Stimulated activated naive CD8-positive, alpha-beta T cell treated with anti-CD3 and anti-CD28 coated beads, Interleukin-15, amount 100 ng/mL, for 72 hours (primary cell): ENCODE data around the gene FYN.
"Not testable (repeated sequence)": the region's sequence is repeated elsewhere in the genome, so short reads cannot be mapped to it uniquely, and the experiment has no call there.

Experiments
- ATAC-seq: fragments of 150-1000 bp; cut with Tn5 transposase; 2 replicates; pipeline ENCODE4 v1.10.0; 2021; ENCODE audit warnings: mild to moderate bottlenecking, moderate library complexity
- DNase-seq, 2 donors: peaks; one replicate each; pipeline ENCODE4 v3.0.0; 2021 to 2022
- H3K27ac Mint-ChIP-seq, 2 donors: one replicate each; pipeline ENCODE4 v1.8.0; 2022; ENCODE audit warnings: mild to moderate bottlenecking in 2 of 2, mixed read lengths in 2 of 2, moderate library complexity in 2 of 2
- H3K27me3 Mint-ChIP-seq: one replicate; pipeline ENCODE4 v1.8.0; 2022; ENCODE audit warnings: mixed read lengths
- H3K4me1 Mint-ChIP-seq: one replicate; pipeline ENCODE4 v1.8.0; 2022; ENCODE audit warnings: mild to moderate bottlenecking, mixed read lengths
- H3K4me3 Mint-ChIP-seq, 2 donors: one replicate each; pipeline ENCODE4 v1.8.0; 2022; ENCODE audit warnings: mild to moderate bottlenecking in 2 of 2, mixed read lengths in 2 of 2, moderate library complexity in 1 of 2
- H3K9me3 Mint-ChIP-seq, 2 donors: one replicate each; pipeline ENCODE4 v1.8.0; 2022; ENCODE audit warnings: mixed read lengths in 2 of 2

The FYN gene

DNA sequence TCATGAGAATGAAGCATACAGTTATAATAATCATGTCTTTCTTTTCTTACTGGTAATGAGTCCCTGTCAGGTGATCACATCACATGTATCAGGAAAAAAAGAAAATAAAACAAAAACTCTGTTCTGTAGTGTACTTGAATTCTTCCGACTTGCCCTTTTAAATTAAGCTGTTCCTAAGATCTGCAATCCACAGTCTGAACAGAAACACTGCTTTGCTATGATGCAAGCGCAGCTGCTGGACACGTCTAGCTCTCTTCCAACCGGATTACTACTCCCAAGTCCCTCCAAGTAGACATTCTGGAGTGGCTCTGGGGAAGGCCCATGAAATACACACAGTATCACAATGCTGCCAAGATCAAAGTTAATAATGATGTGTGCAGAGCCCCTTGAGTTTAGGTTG, 83.7 kb downstream of the FYN start:
- Mint-ChIP-seq H3K27me3 (no peaks in the 10 kb centered on the region), H3K27ac (no peak overlapping the region), H3K9me3 (no peaks in the 10 kb centered on the region), H3K4me1 (peaks cover 15% of the 10 kb centered on the region), H3K4me3 (no peak overlapping the region)
- ATAC-seq = no peak
- DNase-seq = no peak

DNA sequence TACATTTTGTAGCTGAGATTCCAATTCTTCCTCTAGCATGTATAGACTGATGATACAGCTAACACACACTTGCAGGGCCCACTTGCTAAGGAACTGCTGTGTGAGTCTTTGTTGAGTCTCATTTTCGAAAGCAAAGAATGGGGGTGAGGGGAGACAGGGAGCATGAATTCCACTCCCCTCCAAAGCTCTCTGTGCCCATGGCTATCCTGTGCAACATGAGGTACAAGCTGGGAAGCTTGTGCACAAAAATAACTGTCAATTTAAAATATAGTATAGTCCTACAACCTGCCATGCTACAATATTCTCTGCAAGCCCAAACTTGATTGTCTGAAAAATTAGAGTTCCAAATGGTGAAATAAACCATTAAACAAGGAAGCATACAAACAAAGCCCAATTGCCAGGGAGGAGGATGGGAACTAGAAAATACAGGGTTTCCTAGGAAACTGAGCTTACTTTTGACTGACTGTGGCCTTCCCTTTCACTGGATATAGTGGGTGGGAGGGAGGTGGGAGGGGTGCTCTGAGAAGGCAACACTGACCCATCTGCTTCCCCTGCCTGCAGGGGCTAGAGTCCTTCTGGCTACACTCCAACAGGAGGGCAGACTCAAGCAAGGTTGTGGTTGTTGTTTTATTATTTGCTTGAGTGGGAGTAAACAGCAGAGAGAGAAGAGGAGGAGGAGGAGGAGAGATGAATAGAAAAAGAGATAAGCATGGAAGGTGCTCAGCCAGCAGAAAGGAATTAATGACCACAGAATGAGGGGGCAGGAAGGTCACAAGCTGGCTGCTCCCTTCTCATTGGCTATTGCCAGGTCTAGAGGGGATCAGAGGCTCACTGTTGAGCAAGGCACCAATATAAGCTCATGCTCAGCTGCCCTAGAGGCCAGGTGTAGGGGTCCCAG, 84.6 kb downstream of the FYN start:
- no peak for ATAC-seq
- Mint-ChIP-seq H3K4me3 (no peak overlapping the region), H3K9me3 (no peaks in the 10 kb centered on the region), H3K27ac (no peak overlapping the region), H3K4me1 (peaks cover 25% of the 10 kb centered on the region), H3K27me3 (no peaks in the 10 kb centered on the region)
- DNase-seq = no peak

DNA sequence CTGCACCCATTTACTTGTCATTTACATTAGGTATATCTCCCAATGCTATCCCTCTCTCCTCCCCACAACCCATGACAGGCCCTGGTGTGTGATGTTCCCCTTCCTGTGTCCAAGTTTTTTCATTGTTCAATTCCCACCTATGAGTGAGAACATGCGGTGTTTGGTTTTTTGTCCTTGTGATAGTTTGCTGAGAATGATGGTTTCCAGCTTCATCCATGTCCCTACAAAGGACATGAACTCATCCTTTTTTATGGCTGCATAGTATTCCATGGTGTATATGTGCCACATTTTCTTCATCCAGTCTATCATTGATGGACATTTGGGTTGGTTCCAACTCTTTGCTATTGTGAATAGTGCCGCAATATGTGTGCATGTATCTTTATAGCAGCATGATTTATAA, 87.1 kb downstream of the FYN start:
- not testable (repeated sequence) for H3K27ac Mint-ChIP-seq, DNase-seq, H3K27me3 Mint-ChIP-seq, H3K4me3 Mint-ChIP-seq, ATAC-seq, H3K9me3 Mint-ChIP-seq
- peaks cover 49% of the 10 kb centered on the region for H3K4me1 Mint-ChIP-seq

DNA sequence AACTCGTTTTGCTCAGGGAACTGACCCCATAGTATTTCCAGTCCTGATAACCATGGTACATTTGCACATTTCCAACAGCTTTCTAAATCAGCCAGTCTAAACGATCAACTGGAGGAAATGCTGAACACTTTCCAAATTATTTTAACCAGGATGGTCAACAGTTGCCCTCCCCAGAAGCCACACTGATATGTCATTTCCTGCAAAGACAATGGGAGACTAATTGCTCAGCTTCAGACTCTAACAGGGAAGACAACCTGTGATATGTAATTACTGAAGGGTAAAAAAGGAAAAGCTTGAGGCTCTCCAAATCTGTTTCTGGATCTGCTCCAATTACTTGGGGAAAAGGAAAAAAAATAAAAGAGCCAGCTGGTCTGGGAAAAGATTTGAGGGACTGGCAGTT, 88.8 kb downstream of the FYN start:
- H3K4me1 Mint-ChIP-seq = peaks cover 66% of the 10 kb centered on the region
- H3K27ac Mint-ChIP-seq = no peak overlapping the region
- no peak for ATAC-seq
- H3K9me3 Mint-ChIP-seq = no peaks in the 10 kb centered on the region
- no peaks in the 10 kb centered on the region for H3K27me3 Mint-ChIP-seq
- DNase-seq = no peak
- no peak overlapping the region for H3K4me3 Mint-ChIP-seq

DNA sequence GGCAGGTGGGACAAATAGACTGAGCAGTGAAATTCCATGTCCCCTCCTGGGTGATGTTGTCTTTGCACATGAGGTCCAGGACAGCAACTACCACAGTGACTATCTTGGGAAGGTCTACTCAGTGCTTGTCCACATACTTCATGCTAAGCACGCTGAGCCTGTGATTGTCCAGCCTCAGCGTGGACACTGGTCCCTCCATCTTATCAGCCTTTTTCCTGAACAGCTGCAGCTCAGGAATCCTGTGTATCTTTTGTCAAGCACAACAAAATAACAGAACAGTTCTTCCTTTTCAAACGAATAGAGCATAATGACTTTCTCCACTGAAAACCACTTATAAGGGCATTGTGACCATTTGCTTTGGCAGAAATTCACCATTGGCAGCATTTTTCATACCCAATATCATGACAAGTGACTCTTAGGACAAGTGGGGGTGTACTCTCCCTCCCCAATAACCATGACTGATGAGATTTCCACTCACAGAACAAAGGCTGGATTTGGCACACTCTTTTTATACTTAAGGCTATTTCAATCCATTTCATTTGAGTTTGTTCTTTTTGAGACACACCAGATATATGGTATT, 90.3 kb downstream of the FYN start:
- H3K4me3 Mint-ChIP-seq = no peak overlapping the region

DNA sequence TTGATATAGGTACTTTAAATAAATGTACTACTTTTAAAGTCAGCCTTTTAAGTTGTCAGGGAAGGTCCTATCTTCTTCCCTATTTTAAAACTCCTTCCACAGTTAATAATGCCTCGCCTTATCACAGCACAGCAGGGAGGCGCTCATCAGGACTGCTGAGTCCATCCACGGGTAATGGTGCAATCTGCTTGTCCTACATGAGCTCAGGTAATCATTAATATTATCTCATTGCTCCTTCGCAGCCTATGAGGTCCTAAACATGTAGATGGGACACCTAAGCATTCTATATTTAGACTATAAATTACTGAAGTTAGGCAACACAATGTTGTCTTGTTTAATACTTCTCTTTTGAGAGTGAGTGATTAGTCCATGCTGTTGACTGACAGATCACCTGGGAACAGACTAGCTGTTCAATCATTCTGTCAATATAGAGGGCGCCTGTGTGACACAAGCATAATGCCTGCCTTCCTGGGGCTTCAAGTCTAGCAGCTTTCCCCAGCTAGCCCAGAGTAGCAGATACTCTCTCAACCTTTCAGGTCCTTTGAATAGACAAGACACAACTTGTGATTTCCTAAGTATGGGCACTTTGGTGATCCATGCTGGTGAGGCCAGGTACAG, 91.0 kb downstream of the FYN start:
- H3K4me3 Mint-ChIP-seq = no peak overlapping the region
- peaks cover 87% of the 10 kb centered on the region for H3K4me1 Mint-ChIP-seq
- H3K27ac Mint-ChIP-seq = peak overlapping the region in 1 of 2 donors; percentile 39
- no peaks in the 10 kb centered on the region for H3K27me3 Mint-ChIP-seq
- ATAC-seq (no peak), DNase-seq (no peak)
- H3K9me3 Mint-ChIP-seq = no peaks in the 10 kb centered on the region

More for the DNA sequence above, 90.3 kb downstream of the FYN start:
- H3K27me3 Mint-ChIP-seq = no peaks in the 10 kb centered on the region
- no peaks in the 10 kb centered on the region for H3K9me3 Mint-ChIP-seq
- ATAC-seq (no peak), DNase-seq (no peak)
- H3K4me1 Mint-ChIP-seq = peaks cover 80% of the 10 kb centered on the region
- H3K27ac Mint-ChIP-seq = no peak overlapping the region

DNA sequence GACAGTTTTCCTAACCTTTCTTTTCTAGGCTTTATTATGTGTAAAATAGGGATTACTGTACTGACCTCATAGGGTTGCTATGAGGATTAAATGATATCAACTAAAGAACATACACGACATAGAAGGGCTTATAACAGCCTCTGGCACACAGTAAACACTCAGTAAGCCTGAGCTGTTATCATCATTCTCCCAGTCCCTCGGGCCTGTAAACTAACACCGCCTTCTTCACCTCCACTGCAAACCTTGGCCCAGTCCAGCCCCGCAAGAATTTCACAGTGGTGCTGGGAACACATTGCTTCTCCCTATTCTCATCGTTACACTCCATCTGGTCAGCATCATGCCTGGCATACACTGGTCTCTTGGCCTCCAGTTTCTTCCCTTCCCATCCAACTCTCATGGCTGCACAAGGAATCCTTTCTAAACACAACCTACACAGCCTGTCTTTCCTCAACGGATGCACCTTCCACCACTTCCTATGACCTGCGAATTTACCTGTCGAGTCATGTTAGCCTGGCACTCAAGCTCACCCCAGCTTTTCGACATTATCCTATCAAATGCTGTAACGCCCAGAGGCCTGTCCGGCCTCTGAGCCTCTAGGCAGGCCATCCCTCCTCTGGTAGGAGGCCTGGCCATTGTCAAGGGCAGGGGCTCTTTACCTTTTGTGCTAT, 92.1 kb downstream of the FYN start:
- Mint-ChIP-seq H3K4me3 (peak overlapping the region; percentile 15 to 18), H3K27ac (peak overlapping the region; percentile 60 to 70)

DNA sequence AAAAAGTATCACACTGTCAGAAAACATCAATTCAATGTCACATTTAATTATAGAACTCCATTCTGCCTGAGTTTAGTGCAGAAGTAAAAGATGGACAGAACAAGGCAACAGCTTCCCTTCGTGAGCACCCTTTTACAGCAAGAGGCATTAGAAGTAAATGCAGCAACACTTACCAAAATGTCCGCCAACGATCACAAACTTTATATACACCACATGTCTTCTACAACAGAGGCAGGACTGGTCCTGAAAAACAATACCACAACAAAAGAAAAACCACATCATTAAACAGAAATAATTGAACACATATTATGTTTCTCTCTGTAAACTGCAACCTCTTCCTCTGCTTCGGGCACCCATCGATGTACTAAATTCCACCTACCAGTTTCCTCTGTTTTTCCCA, 92.9 kb downstream of the FYN start:
- H3K4me3 Mint-ChIP-seq = no peak overlapping the region
- no peaks in the 10 kb centered on the region for H3K9me3 Mint-ChIP-seq
- no peak for DNase-seq
- peaks cover 99% of the 10 kb centered on the region for H3K4me1 Mint-ChIP-seq
- no peak for ATAC-seq
- no peaks in the 10 kb centered on the region for H3K27me3 Mint-ChIP-seq
- H3K27ac Mint-ChIP-seq = peak overlapping the region; percentile 13 to 29

More for the DNA sequence above, 92.1 kb downstream of the FYN start:
- no peaks in the 10 kb centered on the region for H3K27me3 Mint-ChIP-seq
- DNase-seq (no peak), ATAC-seq (peak; percentile 37)
- H3K4me1 Mint-ChIP-seq = peaks cover 96% of the 10 kb centered on the region
- no peaks in the 10 kb centered on the region for H3K9me3 Mint-ChIP-seq

DNA sequence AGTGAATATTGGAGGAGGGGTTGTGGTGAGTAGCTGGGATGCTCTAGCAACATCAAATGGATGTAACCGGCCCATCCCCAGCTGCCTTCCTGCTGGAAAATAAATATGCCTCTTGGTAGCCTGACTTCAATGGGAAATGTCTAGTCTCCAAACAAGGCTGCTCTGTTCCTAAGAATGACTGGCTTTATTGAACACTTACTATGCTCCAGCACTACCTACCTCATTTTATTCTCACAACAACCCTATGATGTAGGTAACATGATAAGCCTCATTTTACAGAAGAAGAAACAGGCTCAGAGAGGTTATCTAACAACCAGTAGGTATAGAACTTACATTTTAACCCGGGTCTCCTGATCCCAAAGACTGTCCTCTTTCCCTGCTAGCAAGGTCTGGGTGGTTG, 93.6 kb downstream of the FYN start:
- ATAC-seq = no peak
- H3K4me3 Mint-ChIP-seq = peak overlapping the region in 1 of 2 donors; percentile 11
- no peak for DNase-seq
- H3K27ac Mint-ChIP-seq = peak overlapping the region in 1 of 2 donors; percentile 36
- no peaks in the 10 kb centered on the region for H3K9me3 Mint-ChIP-seq
- no peaks in the 10 kb centered on the region for H3K27me3 Mint-ChIP-seq
- H3K4me1 Mint-ChIP-seq = peaks cover 99% of the 10 kb centered on the region

DNA sequence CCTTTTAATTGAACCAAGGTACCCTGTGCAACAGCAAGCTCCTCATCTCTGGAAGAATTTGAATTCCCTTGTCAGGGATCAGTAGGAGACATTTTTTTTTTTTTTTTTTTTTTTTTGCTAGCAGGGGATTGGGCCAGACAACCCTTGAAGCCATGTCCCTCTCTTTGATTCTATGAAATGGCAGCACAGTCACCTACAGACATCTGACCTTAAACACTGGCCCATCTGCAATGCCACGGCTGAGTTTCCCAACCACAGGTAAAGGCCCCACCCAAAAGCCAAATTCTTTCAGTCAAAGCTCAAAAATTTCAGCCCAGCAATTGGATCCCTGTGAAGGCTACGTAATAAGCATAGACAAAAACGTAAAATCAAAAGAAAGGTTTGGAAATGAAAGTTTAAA, 94.2 kb downstream of the FYN start:
- DNase-seq = no peak
- ATAC-seq = no peak
- no peaks in the 10 kb centered on the region for H3K9me3 Mint-ChIP-seq
- peaks cover 99% of the 10 kb centered on the region for H3K4me1 Mint-ChIP-seq
- no peak overlapping the region for H3K4me3 Mint-ChIP-seq
- no peaks in the 10 kb centered on the region for H3K27me3 Mint-ChIP-seq
- H3K27ac Mint-ChIP-seq = peak overlapping the region in 1 of 2 donors; percentile 45

DNA sequence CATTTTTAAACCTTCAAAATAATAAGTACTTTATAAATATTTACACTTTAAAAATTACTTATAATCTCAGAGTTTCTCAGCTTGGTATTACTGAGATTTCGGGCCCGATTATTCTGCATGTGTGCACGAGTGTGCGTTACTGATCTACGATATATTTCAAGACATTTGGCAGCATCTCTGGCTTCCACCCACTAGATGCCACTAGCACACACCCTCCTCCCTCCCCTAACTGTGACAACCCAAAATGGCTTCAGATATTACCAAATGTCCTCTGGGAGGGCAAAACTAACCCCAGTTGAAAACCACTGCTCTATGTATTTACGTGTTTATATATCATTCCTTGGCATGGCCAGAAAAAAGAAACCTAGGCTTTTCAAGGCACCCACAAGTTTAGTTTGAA, 95.9 kb downstream of the FYN start:
- no peak for ATAC-seq
- Mint-ChIP-seq H3K27me3 (no peaks in the 10 kb centered on the region), H3K4me3 (no peak overlapping the region), H3K27ac (peak overlapping the region in 1 of 2 donors; percentile 62), H3K9me3 (no peaks in the 10 kb centered on the region), H3K4me1 (peaks cover 88% of the 10 kb centered on the region)
- no peak for DNase-seq

DNA sequence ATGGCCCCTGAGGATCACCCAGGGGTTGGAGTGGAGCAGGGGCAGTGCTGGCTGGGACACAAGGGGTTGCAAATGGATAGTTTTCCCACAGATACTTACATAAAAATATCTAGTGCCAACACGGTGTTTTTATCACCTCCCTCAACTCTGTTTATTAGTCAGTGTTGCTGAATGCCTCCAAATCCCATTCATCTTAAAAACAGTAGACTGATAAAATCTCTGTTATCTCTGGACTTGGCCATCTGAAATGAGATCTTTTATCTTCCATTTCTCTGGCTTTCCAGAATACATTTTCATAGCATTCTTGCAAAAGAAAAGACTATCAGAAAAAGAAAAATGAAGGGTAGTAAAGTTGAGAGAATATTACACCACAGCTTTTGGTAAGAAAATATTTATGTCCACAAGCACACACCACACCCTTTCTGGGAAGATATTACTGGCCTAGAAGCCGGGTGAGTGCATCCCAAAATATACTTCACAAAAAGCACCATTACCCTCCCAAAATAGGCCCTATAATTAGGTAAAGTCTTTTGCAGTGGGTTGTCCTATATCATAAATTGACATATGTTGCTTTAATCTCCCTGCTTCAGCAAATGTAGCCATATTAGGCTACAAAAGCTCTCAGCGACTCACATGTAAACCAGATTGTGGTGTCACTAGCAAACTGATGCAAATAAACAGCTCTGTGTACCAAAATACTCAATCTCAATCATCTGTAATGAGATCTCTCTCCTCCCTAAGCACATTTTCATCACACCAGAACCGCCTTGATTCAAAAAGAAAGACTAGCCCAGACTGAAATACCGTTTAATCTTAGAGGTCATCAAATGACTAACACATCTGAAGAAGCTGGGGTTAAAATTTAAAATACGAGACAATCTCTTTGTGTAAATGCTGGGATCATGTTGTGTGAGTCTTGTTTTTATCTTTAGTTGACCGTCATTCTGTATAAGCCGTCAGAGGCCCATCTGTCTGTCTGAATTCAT, 96.7 kb downstream of the FYN start:
- Mint-ChIP-seq H3K4me3 (no peak overlapping the region), H3K4me1 (peaks cover 90% of the 10 kb centered on the region), H3K9me3 (no peaks in the 10 kb centered on the region), H3K27me3 (no peaks in the 10 kb centered on the region), H3K27ac (peak overlapping the region; percentile 5 to 21)
- ATAC-seq (no peak), DNase-seq (no peak)

DNA sequence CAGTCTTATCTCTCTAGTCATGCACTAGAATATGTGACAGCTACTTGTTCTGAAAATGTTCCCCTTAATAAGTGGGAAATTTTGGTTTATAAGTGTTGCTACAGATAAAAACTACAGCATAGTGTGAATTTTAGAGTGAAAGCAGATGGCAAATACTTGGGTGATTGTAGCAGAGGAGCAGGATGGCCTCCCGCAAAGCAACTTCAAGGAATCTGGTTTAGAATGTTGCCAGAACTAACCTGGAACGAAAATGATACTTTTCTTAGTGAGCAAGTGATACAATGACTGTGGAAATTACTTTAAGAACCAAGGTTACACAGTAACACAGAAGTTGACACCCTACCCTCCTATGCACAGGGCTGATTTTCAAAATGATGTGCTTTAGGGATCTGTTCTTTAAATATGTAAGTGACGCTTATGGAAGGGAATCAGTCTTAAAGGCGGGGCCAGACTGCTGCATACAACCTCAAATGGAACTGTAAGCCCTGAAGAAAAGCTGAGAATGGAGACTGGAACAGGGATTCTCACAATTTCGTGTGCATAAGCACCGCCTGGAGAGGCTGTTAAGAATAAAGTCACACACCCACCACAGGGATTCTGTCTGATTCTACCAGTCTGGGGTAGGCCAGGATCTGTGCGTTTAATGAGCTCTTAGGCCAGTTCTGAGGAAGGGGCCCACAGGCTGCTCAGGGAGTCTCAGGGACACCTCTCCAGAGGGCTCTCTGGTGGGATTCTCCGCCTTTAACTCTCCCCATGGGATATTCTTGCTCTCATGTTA, 97.9 kb downstream of the FYN start:
- Mint-ChIP-seq H3K4me3 (no peak overlapping the region), H3K4me1 (peaks cover 90% of the 10 kb centered on the region), H3K9me3 (no peaks in the 10 kb centered on the region), H3K27ac (peak overlapping the region in 1 of 2 donors; percentile 59), H3K27me3 (no peaks in the 10 kb centered on the region)
- ATAC-seq (no peak), DNase-seq (no peak)

DNA sequence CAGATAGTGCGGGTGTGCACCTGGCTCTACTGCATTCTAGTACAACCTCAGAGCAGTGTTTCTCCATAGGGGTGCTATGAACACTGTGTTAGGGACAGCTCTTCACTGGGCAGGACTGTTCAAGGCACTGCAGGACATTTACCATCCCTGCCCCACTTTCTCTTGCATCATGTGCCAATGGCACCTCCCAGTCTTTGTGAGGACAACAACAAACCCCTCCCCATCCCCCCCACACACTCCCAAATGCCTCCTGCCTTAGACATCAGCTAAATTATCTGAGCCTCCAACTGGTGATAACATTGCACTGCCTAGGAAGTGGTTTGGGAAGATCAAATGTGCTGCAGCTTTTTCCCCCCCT, 98.9 kb downstream of the FYN start:
- peaks cover 90% of the 10 kb centered on the region for H3K4me1 Mint-ChIP-seq
- DNase-seq (no peak), ATAC-seq (peak; percentile 40)
- no peaks in the 10 kb centered on the region for H3K27me3 Mint-ChIP-seq
- H3K4me3 Mint-ChIP-seq = no peak overlapping the region
- H3K9me3 Mint-ChIP-seq = no peaks in the 10 kb centered on the region
- H3K27ac Mint-ChIP-seq = no peak overlapping the region
